ENCODE measurements around the gene ZNF605.
"Not testable (repeated sequence)": the region's sequence is repeated elsewhere in the genome, so short reads cannot be mapped to it uniquely, and the experiment has no call there.

The ZNF605 gene

GRCh38 chr12:132907216-132907615 lies 48.9 kb downstream of the ZNF605 start:
- DNase-seq (ENCODE audit: low read depth in 2 of 2) = no peak

- peak; percentile 75 to 83 for DNase-seq (ENCODE audit: low read depth in 2 of 2)
These were observed 51.3 kb downstream of the ZNF605 start for GRCh38 chr12:132904718-132905328.

GRCh38 chr12:132899033-132899432 lies 57.1 kb downstream of the ZNF605 start:
- DNase-seq (ENCODE audit: low read depth in 2 of 2) = no peak

GRCh38 chr12:132888852-132889251 lies 67.3 kb downstream of the ZNF605 start:
- no peak for DNase-seq (ENCODE audit: low read depth in 2 of 2)

GRCh38 chr12:132887513-132888351 lies 68.4 kb downstream of the ZNF605 start, which contains the start of gene CHFR:
Gene CHFR, minus strand, starts transcription at chr12:132887605. Its CDS starts 277 bp downstream, at chr12:132887328.
- peak; percentile 89 to 96 for DNase-seq (ENCODE audit: low read depth in 2 of 2)

- no peak for DNase-seq (ENCODE audit: low read depth in 2 of 2)
These were observed 69.3 kb downstream of the ZNF605 start for GRCh38 chr12:132886529-132887477.

GRCh38 chr12:132881818-132882217 lies 74.3 kb downstream of the ZNF605 start:
- no peak for DNase-seq (ENCODE audit: low read depth in 2 of 2)

GRCh38 chr12:132874620-132875019 lies 81.5 kb downstream of the ZNF605 start:
- DNase-seq (ENCODE audit: low read depth in 2 of 2) = not testable (repeated sequence)

- no peak for DNase-seq (ENCODE audit: low read depth in 2 of 2)
These were observed 81.9 kb downstream of the ZNF605 start for GRCh38 chr12:132874175-132874574.

- no peak for DNase-seq (ENCODE audit: low read depth in 2 of 2)
These were observed 82.4 kb downstream of the ZNF605 start for GRCh38 chr12:132873724-132874123.

GRCh38 chr12:132872975-132873421 lies 83.1 kb downstream of the ZNF605 start:
- no peak for DNase-seq (ENCODE audit: low read depth in 2 of 2)

GRCh38 chr12:132872073-132872855 lies 83.8 kb downstream of the ZNF605 start:
- no peak for DNase-seq (ENCODE audit: low read depth in 2 of 2)

- no peak for DNase-seq (ENCODE audit: low read depth in 2 of 2)
These were observed 86.6 kb downstream of the ZNF605 start for GRCh38 chr12:132869551-132869950.
